Tibial artery (tissue), 4 donors: ENCODE measurements around the gene IFITM2.
A peak's percentile ranks its signal among the peaks of the same experiment; 100 is the strongest.

ENCODE experiments used
- DNase-seq, 2 donors: peaks; one replicate each; pipeline ENCODE4 v3.0.0-alpha.2; 2019
- H3K27ac ChIP-seq, 2 donors: fragments of 200-600 bp; sonication (generic) in 1 of 2; 1 replicate in 1 of 2; 2 replicates in 1 of 2; pipeline ENCODE4 v1.5.1; 2018 to 2019; ENCODE audit warnings: mild to moderate bottlenecking in 1 of 2
- H3K27me3 ChIP-seq, 2 donors: fragments of 200-600 bp; sonication (generic) in 1 of 2; one replicate each; pipeline versions ENCODE4 v1.5.1 to v1.6.0; 2016 to 2019
- H3K36me3 ChIP-seq, 3 donors: fragments of 200-600 bp; sonication (generic) in 2 of 3; one replicate each; pipeline ENCODE4 v1.5.1; 2016 to 2019; ENCODE audit warnings: mild to moderate bottlenecking in 2 of 3
- H3K4me1 ChIP-seq, 4 donors: fragments of 200-600 bp; sonication (generic) in 2 of 4; 1 replicate in 3 of 4; 2 replicates in 1 of 4; pipeline ENCODE4 v1.5.1; 2016 to 2019
- H3K4me3 ChIP-seq, 2 donors: fragments of 200-600 bp; sonication (generic) in 1 of 2; 1 replicate in 1 of 2; 2 replicates in 1 of 2; pipeline ENCODE4 v1.5.1; 2018 to 2019; ENCODE audit warnings: mild to moderate bottlenecking in 2 of 2
- H3K9me3 ChIP-seq, 3 donors: fragments of 200-600 bp; sonication (generic) in 1 of 3; one replicate each; pipeline ENCODE4 v1.5.1; 2016 to 2019
- intact Hi-C: fragments of 100-400 bp; cut with DNase I; formaldehyde crosslinking; loops from one replicate; pipeline ENCODE4 v1.15.0; 2023; ENCODE audit warnings: low total_unique reads
- TF ChIP-seq, protein P1 (sequence below), 2 experiments: fragments of 200-600 bp in 1 of 2; fragments of 450-650 bp in 1 of 2; IDR thresholded peaks; one replicate each; pipeline ENCODE4 v1.5.1; 2017 to 2019; ENCODE audit warnings: antibody characterized with exemption in 2 of 2, mild to moderate bottlenecking in 1 of 2, moderate library complexity in 1 of 2

The IFITM2 gene

DNA sequence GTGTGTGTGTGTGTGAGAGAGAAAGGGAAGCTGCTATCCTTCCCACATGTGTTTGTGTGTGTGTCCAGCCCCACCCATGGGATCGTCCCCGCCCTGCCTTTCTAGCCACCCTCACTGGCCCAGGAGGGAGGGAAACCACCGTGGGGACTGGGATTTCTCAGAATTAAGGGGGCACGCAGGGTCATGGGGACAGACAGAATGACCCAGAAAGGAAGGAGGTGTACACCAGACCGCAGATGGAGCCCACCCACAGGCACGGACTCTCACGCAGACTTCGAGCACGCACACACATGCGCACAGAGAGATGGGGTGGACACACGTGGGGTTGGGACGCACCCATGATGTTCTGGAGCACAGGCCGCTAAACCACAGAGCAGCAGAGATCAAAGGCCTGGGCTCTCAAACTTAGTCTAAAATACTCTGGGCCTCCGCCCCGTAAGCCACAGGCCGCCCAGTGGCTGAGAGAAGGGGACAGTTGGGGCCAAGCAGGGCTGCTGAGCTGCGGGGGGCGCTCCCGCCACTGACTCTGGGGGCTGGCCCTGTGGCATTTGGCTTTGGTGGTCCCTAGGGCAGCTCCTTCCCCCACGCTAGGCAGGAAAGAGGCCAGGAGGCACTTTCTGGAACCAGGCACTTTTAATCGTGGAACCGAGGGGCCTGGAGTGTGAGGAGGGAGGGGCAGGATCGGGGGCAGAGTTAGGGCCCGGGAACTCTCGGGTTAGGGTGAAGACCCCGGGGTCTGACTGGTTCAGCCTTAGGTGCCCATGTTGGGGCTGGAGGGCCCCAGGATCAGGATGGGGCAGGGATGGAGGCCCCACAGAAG lies 9.8 kb upstream of the IFITM2 start:
- Histone ChIP-seq H3K4me3 (no peak overlapping the region), H3K4me1 (peaks cover 0 to 9% (median 0%) of the 10 kb centered on the region in 4 donors), H3K27me3 (peaks cover 0 to 60% of the 10 kb centered on the region in 2 donors), H3K27ac (no peak overlapping the region), H3K36me3 (peaks cover 0 to 21% (median 6%) of the 10 kb centered on the region in 3 donors), H3K9me3 (no peaks in the 10 kb centered on the region)
- TF ChIP-seq, protein P1, sequence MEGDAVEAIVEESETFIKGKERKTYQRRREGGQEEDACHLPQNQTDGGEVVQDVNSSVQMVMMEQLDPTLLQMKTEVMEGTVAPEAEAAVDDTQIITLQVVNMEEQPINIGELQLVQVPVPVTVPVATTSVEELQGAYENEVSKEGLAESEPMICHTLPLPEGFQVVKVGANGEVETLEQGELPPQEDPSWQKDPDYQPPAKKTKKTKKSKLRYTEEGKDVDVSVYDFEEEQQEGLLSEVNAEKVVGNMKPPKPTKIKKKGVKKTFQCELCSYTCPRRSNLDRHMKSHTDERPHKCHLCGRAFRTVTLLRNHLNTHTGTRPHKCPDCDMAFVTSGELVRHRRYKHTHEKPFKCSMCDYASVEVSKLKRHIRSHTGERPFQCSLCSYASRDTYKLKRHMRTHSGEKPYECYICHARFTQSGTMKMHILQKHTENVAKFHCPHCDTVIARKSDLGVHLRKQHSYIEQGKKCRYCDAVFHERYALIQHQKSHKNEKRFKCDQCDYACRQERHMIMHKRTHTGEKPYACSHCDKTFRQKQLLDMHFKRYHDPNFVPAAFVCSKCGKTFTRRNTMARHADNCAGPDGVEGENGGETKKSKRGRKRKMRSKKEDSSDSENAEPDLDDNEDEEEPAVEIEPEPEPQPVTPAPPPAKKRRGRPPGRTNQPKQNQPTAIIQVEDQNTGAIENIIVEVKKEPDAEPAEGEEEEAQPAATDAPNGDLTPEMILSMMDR (IDR thresholded peaks at IDR 0.05), result no peak
- peak; percentile 22 to 55 for DNase-seq
- intact Hi-C loops, result no loop called here

DNA sequence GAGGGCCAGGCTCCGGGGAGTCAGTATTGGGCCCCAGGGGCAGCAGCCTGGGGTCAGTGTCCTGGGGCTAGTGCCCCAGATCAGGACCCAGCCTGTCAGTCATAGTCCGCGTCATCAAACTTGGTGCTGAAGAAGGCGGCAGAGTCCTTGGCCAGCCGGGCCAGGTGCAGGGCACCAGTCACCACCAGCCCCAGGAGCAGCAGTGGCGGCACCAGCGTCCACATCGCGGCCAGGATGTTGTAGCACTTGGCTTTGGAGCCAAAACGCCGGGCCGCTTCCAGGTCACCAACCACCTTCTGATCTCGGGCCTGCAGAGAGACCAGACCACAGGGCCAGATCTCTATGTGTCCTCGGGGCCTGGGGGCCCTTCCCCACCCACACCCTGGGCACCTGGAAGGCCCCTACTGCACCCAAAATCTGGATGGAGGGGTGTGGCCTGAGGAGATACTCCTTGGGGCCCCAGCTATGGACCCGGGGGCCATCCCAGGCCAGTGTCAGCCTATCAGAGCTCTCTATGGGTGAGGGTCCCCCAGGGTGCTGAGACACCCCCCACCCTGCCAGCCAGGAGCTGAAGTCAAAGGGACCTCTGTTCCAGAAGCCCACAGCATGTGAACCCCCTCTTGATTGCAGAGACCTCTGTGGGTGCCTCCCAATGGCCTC lies 9.1 kb upstream of the IFITM2 start:
- Histone ChIP-seq H3K9me3 (no peaks in the 10 kb centered on the region), H3K4me1 (peaks cover 0 to 9% (median 0%) of the 10 kb centered on the region in 4 donors), H3K36me3 (peaks cover 0 to 14% (median 6%) of the 10 kb centered on the region in 3 donors), H3K27me3 (peaks cover 0 to 60% of the 10 kb centered on the region in 2 donors), H3K27ac (no peak overlapping the region), H3K4me3 (no peak overlapping the region)
- TF ChIP-seq, protein P1 (IDR thresholded peaks at IDR 0.05), result no peak
- peak; percentile 20 to 65 for DNase-seq
- intact Hi-C loops, result no loop called here

DNA sequence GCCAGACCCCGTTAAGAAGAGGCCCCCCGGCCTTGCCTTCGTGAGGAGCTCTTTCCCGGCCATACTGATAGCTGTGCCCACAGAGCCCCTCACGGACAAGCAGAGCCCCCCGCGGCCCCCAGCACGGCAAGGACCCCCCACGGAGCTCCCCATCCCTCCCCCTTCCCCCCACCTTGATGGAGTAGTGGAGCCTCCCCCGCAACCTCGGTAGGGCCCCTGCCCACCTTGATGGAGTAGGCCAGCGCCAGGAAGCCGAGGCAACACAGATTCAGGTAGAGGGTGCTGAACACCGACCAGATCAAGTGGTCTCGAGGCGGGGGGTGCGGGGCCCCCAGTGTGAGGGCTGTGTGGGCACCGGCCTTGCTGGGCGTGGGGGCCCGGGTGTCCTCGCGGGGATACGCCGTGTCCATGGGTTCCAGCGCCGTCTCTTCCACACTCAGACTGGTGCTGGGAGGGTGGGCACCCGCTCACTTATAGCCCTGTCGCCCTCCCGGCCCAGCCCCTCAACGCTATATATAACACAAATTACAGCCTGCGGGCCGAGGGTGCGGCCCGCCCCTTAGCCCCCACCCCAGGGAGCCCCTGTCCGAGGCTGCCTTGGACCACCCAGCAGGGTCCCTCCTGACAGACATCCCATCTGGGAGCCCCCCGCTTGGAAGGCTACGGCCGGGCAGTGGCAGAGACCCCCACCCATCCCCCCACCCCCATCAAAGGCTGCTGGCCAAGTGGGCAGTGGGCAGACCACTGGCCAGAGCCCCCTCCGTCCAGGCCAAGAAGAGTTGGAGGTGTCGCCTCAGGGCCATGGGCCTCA lies 8.3 kb upstream of the IFITM2 start, which contains the start of gene IFITM5:
Gene IFITM5, minus strand, starts transcription at position 446 of the 811 bp plus-strand sequence. Its CDS starts 36 bp downstream, at position 410.
- DNase-seq, result no peak
- H3K27ac ChIP-seq, result no peak within 1 kb of the TSS
- H3K9me3 ChIP-seq, result no peaks in the 10 kb centered on the region
- TF ChIP-seq, protein P1 (IDR thresholded peaks at IDR 0.05), result no peak
- peaks cover 0 to 60% of the 10 kb centered on the region in 2 donors for H3K27me3 ChIP-seq
- intact Hi-C loops, result no loop called here
- peaks cover 0 to 9% (median under 1%) of the 10 kb centered on the region in 4 donors for H3K4me1 ChIP-seq
- H3K36me3 ChIP-seq, result peaks cover 0 to 6% (median 6%) of the 10 kb centered on the region in 3 donors
- H3K4me3 ChIP-seq, result no peak within 1 kb of the TSS

DNA sequence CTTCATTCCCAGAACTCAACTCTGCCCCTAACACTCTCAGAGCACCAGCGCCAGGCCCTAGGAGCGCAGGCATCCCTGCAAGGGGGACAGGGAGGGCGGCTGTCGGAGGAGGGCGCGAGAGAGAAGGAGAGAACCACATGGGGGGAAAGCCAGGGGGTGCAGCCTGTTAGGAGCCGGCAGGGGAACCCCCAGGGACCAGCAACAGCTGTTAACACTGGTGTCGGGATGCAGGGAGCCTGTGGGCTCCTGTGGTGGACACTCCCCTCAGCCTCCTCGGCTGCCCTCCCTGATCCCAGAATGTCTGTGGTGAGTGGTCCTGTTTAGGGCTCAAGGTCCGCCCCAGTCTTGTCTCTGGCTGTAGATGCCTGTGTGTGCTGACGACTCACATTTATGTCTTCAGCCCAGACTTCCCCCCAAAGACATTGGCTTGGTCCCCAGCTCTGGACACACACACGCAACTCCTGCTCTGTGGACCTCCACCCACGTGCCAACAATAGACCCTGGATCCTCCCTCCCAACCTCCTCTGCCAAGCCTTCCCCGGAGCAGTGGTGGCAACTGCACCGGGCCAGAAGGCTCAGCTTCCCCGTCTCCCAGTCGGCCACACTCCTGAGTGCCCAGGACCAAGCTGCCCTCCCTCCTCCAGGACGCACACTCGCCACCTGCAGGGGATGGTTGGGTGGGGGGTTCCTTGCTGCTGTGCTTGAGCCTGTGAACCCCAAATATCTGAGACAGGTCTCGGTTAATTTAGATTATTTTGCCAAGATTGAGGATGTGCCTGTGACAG lies 7.5 kb upstream of the IFITM2 start:
- Histone ChIP-seq H3K4me1 (peaks cover 0 to 9% (median 3%) of the 10 kb centered on the region in 4 donors), H3K36me3 (no peaks in the 10 kb centered on the region), H3K4me3 (no peak overlapping the region), H3K9me3 (no peaks in the 10 kb centered on the region), H3K27me3 (peaks cover 0 to 52% of the 10 kb centered on the region in 2 donors), H3K27ac (no peak overlapping the region)
- intact Hi-C loops, result loop anchor here (5.0 to 10.0 kb wide), 3 partner anchors 45 to 235 kb away; partner anchors contain the start of genes HRAS and LRRC56
- DNase-seq, result no peak
- TF ChIP-seq, protein P1 (IDR thresholded peaks at IDR 0.05), result no peak
